NCI-H1417 treated with DMSO at 0.1 percent for 48 hours (cell line): ENCODE measurements around the gene COL2A1.

ENCODE experiments used
- DNase-seq: peaks from one replicate; lab custom pipeline; 2025; lab: John Stamatoyannopoulos, UW

The COL2A1 gene

DNA sequence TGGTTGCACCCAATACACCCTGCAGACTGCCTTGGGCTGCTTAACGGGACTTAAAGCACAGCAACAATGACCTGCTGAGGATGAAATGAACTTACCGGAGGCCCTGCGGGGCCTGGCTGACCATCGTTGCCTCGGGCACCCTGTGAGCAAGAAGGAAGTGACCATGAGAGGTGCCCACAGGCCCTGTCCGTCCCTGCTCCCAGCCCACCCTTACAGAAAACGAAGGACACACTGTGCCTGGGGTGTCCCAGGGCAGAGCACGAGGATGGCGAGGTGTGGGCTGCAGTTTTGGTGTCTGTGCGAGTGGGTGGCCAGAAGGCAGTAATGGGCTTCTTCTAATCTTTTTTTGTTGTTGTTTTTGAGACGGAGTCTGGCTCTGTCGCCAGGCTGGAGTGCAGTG, 14.6 kb downstream of the COL2A1 start:
- DNase-seq, result no peak

DNA sequence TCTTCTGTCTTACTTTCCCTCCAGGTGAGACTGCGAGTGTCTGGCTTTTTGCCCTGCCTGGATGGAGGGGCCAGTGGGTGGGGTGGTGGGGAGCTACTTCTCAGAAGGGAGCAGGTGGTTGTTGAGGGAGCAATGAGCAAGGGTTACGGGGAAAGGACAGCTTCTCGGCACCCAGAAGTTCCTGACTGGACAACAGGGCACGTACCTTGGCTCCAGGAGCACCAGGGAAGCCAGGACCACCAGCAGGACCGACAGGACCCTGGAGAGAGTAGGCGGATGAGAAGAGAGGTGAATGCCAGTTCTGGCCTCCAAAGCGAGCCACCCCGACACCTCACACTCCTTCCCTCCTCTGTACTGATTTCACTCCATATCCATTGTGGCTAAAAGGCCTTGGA, 15.3 kb downstream of the COL2A1 start:
- no peak for DNase-seq

DNA sequence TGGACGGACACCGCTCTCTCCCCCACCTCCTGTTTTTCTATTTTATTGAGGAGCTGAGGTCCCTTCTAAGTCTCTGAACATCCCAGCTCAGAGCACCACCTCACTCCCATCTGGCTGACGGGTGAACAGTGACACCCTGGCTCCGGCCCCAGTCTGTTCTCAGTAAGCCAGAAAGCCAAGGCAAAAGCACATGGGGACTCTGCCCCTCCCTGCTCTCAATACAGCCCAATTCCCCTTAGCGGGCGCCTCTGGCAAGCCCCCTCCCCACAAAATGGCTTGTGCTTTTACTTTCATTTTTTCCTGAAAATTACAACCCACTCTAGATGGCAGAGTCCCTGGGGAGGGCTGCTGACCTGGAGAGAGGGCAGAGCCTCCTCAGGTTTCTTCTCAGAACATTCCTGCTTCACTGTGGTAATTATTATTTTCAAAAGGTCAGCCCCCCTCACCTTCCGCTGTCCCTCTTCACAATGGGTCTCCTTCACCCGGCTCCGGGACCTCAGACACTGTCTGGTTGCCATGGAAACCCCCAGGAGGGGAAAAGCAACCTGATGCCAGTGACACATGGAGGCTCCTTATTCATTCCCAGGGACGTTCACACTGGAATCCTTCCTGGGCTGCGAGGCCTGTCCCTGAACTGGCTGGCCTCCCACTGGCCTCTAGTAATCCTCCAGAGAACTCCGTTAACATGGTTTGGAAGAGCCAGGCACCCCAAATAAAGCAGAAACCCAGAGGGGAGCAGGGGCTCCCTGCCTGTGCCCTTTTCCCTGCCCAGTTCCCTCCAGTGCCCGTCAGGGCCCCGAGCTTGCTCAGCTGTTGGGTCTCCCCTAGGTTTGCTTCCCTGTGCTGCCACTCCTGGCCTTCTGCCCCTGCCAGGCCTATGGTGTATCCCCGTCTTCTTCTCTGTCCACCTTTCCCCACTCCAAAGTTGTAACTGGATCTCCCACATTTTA, 15.9 kb downstream of the COL2A1 start:
- no peak for DNase-seq

DNA sequence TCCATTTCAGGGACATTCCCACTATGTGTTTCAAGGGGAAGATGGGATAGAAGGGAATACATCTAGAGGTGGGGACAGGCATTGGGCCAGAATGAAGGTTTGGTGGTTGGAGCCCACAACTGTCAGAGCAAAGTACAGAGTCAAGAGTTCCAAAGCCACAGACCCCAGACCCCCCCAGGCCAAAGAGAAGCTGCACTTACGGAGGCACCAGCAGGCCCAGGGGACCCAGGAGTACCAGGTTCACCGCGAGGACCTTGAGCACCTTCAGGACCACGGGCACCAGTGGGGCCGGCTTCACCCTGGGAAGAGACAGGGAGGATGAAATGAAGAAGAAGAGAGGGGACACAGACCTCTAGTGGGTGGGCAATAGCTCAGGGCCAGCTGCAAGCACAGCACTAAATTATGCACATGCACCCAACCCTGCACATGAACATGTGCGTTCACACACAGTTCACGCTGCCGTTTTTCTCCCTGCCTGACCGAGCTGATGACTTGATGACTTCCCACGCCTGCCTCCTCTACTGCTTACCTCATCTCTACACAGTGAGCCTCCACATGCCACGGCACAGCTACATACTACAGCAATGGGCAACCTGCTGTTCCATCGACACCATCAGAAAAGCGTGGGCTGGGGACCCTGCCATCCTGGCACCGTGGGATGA, 16.7 kb downstream of the COL2A1 start:
- DNase-seq, result no peak

DNA sequence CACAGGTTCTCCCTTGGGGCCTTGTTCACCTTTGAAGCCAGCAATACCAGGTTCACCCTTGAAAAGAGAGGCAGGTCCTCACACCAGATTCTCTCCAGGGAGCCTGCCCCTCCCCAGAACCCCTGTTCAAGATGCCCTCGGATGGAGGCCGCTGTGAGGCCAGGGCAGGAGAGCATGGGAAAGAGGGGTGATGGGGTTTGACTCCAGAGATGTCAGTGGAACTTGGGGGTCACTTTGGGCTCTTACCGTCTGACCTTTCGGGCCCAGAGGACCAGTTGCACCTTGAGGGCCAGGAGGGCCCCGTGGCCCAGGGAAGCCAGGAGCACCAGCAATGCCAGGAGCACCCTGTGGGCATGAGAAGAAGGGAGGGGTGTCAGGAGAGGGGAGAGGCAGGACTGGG, 17.4 kb downstream of the COL2A1 start:
- no peak for DNase-seq

DNA sequence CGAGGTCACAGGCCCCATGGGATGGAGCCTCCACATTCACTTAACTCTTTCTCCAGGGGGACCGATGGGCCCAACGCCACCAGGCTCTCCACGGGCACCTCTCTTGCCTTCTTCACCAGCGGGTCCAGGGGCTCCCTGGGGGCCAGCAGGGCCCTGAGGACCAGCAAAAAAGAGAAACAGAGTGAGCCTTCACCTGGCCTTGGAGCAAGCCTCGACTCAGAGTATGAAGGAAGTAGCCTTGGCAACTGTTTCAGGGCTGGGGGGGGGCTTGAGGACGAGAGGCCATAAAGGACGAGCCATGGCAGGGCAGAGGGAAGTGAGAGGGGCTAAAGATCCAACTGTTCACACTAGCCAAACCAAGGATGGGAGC, 18.0 kb downstream of the COL2A1 start:
- DNase-seq, result no peak

DNA sequence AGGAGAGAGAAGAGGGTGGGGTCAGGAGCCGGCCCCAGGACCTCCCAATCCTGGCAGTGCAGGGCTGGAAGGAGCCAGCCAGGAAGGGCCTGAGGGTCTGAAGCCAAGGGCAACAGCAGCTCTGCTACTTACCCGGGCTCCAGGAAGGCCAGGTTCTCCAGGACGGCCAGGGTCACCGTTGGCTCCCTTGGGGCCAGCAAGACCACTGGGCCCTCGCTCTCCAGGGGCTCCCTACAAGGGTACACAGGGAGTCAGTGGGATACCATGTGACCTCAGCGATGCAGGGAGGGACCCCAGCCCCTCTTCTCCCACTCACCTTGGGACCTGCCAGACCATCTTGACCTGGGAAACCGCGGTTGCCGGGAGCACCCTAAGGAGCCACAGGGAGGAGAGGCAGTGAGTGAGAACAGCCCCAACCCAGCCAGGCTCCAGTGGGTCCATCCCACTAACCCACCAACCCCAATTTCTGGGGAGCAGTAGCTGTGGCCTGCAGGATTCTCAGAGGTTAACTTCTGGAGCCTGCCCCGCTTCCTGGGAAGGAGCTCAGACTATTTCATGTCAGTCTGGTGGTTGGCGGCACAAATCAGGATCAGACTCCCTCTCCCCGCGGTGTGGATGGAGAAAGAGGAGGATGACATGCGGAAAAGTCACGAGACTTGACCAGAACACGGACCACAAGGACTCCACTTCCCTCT, 18.5 kb downstream of the COL2A1 start:
- no peak for DNase-seq

DNA sequence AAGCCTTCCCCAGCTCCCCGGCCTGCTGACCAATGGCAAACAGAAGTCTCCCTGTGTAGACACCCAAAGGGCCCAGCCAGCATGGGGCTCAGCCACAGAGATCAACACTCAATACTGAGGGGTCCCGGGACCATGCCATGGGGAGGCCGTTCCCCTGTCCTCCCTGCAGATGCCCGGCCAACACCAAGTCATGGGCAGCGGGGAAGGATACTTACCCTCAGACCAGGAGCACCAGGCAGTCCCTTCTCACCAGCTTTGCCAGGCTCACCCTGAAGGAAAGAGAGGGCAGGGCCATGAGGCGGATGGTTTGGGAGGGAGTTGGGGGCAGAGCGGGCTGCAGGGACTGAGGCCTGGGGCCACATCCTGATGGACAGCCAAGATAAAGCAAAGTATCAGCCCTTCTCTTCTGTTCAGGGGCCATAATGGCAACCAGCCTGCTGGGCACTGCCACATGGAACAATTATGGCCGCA, 19.9 kb downstream of the COL2A1 start:
- DNase-seq, result no peak

DNA sequence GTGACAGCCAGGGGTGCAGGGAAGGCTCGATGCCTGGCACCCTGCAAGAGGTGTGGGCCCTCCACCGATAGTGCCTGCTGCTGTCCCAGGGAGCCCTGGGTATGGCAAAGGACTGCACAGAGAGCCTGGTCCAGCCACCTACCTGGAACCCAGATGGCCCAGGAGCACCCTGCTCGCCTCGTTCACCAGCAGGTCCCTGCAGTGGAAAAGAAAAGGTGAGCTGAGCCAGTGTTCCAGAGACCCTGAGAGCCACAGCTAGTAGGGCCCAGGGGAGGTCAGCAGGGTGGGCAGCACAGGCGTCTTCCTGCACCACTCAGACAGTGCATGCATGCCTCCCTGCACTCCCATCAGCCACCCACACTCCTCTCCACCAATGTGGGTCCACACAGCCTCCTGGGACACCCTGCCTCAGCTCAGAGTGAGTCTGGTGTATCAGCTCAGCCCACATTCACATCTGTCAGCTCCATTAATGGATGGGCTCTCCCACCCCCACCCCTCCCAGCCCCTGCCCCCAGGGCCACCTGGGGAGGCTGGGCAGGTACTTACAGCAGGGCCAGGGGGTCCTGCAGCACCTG, 20.6 kb downstream of the COL2A1 start:
- no peak for DNase-seq

DNA sequence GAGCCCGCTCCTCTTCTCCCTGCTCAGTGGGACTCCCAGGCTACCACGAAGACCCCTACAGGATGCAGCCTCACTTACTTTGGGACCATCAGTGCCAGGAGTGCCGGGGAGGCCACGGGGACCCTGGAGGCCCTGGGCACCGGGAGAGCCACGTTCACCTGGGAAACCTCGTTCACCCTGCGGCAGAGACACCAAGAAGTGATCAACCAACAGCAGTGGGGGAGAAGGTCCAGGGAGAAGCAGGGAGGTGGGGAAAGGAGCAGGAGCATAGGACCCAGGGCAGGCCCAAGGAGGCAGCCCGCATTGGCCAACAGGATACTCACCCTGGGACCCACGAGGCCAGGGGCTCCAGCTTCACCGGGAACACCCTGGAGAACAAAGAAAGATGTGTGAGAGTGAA, 21.5 kb downstream of the COL2A1 start:
- DNase-seq, result no peak

DNA sequence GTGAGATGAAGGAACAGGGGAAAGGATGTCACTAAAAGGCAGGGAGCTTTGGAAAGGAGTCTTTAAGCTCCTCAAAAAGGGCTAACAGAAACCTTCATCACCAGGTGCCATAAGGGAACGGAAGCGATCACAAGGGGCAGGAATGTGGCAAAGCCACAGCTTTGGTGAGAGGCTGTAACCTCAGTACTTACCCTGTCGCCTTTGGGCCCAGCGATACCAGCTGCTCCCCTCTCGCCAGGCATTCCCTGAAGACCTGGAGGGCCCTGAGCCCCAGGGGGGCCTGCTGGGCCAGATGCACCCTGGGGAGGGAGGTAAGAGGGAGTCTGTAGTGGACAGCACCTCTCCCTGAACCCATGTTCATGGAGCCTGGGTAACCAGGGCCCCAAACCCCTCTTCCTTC, 22.0 kb downstream of the COL2A1 start:
- no peak for DNase-seq

DNA sequence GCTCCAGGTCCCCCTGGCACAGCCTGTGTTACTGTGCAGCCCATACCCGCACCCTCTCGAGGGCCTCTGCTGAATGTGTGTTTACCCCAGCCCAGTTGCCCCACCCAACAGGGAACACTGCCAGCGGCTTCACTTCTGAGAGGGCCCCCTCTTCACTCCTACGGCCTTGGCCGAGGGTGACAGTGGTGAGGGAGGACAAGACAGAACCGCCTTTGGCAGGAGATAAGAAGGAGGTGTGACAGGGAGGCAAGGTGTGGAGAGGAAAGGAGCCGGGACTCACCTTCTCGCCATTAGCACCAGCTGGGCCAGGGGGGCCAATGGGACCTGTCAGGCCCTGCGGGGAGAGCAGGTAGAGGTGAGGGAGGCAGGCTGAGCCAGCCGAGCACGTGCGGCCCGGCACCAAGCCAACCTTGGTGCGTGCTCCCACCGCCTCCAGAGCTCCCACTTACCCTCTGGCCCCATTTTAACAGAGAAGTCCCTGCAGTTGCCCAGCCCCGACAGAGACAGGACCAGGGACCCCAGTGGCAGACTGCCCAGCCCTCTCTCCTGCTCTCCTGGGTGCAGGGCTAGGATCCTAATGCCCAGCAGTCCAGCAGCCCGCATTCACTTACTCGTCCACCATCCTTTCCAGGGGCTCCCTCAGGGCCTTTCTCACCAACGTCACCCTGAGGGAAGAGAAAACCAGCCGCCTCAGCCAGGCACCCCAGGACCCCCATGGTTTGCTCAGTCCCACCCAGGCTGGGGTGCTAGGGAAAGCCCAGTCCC, 22.6 kb downstream of the COL2A1 start:
- no peak for DNase-seq

DNA sequence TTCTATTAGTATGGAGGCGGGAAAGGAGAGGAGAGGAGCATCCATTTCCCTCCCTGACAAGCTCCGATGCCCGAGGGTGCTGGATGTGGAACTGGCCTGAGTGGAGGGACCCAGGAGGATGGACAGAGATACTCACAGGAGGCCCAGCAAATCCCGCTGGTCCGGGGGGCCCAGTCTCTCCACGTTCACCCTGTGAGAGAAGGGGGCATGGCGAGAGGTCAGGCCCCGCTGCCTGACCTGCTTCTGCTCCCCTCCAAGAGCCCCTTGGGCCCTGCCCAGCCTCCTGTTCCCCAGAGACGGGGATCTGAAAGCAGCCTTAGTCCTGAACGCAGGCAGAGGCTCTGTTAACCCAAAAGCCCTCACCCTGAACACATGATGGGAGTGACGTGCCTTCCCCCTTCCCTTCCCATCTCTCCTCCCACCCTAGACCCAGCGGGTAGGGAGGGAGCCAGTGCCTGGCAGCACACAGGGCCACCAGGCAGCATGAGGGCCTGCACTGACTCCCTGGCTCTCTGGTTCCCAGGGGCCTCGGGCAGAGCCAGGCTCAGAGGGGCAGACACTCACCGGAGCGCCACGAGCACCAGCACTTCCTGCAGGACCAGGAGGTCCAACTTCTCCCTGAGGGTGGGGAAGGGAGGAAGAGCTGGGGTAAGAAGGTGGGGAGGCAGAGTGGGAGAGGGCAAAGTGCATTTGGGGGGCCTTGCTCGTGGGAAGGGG, 23.3 kb downstream of the COL2A1 start:
- DNase-seq, result no peak

DNA sequence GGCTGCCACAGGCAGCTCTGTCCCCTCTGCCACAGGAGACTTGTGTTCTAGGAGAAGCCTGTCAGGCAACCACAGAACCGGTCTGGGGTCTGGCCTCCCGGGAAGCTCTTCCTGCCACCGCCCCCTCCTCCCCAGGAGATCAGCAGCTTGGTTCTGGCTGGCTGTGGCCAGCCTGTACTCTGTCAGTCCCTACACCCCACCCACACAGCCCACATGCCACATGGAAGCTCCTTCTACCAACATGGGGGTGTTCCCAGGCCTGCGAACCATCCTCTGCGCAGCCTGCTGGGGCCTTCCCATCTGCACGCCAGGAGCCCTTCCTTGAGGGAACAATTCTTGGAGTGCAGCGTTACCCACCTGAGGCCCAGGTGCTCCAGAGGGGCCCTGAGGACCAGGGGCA, 24.1 kb downstream of the COL2A1 start:
- DNase-seq, result no peak

DNA sequence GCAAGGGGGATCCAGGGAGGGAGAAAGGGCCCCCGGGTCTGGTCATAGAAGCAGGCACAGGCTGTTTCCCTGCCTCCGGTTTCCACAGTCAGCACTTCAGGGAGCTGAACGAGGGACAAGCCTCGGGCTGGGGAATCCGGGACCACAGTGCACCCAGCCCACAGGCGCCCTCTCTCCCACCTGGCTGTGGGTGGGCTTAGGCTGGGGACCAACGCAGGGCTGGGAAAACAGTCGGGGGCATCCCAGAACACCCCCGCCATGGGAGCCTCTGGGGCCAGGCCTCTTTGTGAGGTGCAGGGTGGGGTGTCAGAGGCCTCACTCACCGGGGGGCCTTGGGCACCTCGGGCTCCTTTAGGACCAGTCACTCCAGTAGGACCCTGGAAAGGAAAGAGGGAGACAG, 24.6 kb downstream of the COL2A1 start:
- DNase-seq, result no peak

DNA sequence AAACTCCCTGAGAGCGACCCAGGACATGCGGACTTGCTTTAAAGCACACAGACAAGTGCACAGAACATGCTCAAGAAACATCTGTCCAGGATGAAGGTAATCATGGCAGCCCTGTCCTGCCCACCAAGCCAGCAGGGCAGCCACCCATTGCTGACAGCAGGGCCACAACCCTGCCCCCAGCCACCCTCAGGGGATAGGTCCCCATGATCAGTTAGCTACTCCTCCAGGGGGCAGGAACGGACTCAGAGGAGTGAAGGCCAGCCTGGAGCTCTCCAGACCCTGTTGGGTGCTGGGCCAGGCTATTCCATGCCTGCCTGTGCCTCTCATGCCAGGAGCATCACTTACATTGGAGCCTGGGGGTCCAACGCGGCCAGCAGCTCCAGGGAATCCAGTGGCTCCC, 25.1 kb downstream of the COL2A1 start:
- DNase-seq, result no peak

DNA sequence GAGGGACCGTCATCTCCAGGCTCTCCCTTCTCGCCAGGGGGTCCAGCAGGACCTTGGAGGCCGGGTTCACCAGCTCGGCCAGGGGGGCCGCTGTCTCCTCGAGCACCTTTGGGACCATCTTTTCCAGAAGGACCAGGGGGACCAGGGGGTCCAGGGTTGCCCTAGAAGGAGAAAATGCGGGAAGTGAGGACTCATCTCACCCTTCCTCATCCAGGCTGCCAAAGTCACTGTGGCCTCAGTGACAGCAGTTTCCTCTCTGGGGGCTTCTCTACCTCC, 25.7 kb downstream of the COL2A1 start:
- DNase-seq, result no peak

DNA sequence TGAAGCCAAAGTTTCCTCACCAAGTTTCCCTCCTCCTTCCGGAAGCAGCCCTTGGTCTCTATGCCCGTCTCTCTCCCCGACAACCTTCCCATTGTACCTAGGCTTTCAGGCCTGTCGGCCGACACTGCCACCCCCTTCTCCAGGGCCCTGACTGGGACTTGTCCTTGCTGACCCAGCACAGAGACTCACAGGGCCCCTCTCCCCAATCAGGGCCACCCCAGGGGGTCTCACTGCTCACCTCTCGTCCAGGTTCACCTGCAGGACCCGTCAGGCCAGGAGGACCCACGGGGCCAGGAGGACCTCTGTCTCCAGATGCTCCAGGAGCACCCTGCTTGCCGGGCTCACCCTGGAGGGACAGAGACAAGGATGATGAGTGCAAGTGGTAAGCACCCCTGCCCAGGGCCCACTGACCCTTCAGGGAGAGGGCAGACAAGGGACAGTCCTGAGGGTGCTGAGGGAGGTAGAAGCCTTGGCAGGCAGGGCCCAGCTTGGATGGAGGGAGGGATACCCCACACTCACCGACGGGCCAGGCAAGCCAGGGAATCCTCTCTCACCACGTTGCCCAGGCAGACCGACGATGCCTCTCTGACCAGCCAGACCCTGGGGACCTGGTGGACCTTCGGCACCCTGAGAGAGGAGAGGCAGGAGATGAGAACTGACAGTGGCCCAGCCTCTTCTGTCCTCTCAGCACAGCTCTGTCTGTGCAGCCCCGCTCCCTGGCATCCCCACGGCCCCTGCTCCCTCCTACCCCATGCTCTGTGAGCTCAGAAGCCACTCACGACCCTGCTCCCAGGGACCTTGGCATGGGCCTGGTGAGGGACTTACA, 26.3 kb downstream of the COL2A1 start:
- DNase-seq, result no peak

DNA sequence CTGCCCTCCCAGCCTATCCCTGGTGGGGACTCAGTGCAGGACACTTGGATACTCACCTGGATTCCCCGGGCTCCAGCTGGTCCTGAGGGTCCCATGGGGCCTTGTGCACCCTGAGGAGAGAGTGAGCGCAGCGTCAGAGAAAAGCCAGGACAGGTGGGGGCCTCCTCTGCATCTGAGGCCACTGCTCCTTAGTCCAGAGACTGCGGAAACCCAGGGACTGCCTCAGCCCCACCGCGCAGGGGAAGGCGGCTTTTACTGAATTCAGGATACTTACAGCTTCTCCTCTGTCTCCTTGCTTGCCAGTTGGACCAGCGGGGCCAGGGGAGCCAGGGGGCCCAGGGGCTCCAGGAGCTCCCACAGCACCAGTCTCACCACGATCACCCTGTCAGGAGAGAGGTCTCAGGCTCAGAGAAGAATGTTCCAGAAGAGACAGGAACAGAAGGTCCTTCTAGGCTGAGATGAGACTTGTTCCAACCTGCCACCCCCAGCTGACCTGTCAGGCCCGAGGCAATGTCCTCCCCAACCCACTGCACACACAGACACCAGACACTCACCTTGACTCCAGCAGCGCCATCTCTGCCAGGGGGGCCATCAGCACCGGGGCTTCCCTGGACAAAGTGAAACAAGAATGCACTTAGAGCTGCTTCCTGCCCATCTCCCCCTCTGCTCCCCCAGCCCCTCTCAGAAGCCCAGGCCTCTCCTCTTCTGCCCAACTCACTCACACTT, 27.1 kb downstream of the COL2A1 start:
- no peak for DNase-seq

DNA sequence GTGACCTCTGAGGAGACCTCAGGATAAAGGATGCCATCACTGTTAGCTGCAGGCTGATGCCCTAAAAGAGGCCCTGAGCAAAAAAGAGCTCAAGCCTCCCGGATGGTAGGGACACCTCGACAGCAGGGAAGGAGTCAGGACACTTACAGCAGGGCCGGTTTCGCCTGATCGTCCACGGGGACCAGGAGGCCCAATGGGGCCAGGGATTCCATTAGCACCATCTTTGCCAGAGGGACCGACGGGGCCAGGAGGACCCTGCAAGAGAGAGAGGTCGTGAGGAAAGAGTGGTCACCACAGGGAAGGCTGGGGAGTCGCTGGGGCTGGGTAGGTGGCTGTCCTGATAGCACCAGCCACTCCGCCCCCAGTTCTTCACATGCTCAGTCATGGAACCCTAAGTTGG, 28.5 kb downstream of the COL2A1 start:
- DNase-seq, result no peak
